GM12878 (cell line): Measurements from ENCODE around the gene PIAS2. TPM values are rescaled to one million over a fixed set of nuclear protein-coding genes. Genes with fewer than 3 reads are reported as not detected.

Experiments
- ATAC-seq: fragments of 200-7000 bp; cut with Tn5 transposase; 3 replicates; pipeline ENCODE4 v1.9.1; 2020; ENCODE audit warnings: mild to moderate bottlenecking, moderate library complexity
- BruUV-seq: library from RNA; stranded (reverse); fragments of 400-500 nt; replicated peaks from 2 replicates; lab custom pipeline; 2021; lab: Mats Ljungman, UMichigan
- CTCF ChIA-PET: fragments of 300-600 bp; sonication (Branson Sonifier 250); formaldehyde crosslinking; extraction: SDS; loops from one replicate; lab custom pipeline; 2021; ENCODE audit warnings: inconsistent platforms; lab: Yijun Ruan, JAX
- POLR2A ChIA-PET: fragments of 350-600 bp; formaldehyde crosslinking; extraction: SDS; loops from one replicate; lab custom pipeline; 2021; ENCODE audit warnings: inconsistent platforms; lab: Charles Lee
- RAD21 ChIA-PET: fragments of 300-600 bp; sonication (Branson Sonifier 250); formaldehyde crosslinking; loops from one replicate; lab custom pipeline; 2023; ENCODE audit warnings: antibody characterized with exemption; ENCODE audit not compliant: unreplicated experiment; lab: Charles Lee
- SMC1A ChIA-PET: fragments of 300-600 bp; sonication (Branson Sonifier 250); formaldehyde crosslinking; loops from one replicate; lab custom pipeline; 2023; ENCODE audit not compliant: unreplicated experiment, uncharacterized antibody; lab: Charles Lee
- DNase-seq: peaks from one replicate; pipeline ENCODE4 v3.0.0-alpha.2; 2011; ENCODE audit warnings: low read depth, low spot score
- FAIRE-seq: peaks from 3 replicates; lab custom pipeline; 2011; peaks lifted over from hg19 to GRCh38; lab: Jason Lieb, UNC
- H2AFZ ChIP-seq: 2 replicates; pipeline ENCODE4 v1.6.0; 2011; ENCODE audit warnings: low read depth, low read length, control low read depth; ENCODE audit not compliant: control insufficient read depth
- H3K27ac ChIP-seq: 2 replicates; pipeline ENCODE4 v1.5.1; 2011; ENCODE audit warnings: control low read depth; ENCODE audit not compliant: control insufficient read depth, insufficient read depth
- H3K27me3 ChIP-seq, 2 experiments: replicated peaks in 1 of 2; 2 replicates each; pipeline versions ENCODE4 v1.6.0 to v1.6.1; 2011; ENCODE audit warnings: low read length in 1 of 2; ENCODE audit not compliant: control insufficient read depth in 2 of 2, insufficient read depth in 2 of 2
- H3K36me3 ChIP-seq, 2 experiments: 2 replicates each; pipeline ENCODE4 v1.5.1; 2011; ENCODE audit warnings: low read length in 1 of 2; ENCODE audit not compliant: control insufficient read depth in 2 of 2, insufficient read depth in 2 of 2
- H3K4me1 ChIP-seq: 2 replicates; pipeline ENCODE4 v1.6.1; 2011; ENCODE audit warnings: mild to moderate bottlenecking, low read length, moderate library complexity, mixed read lengths; ENCODE audit not compliant: control insufficient read depth, insufficient read depth
- H3K4me2 ChIP-seq: 2 replicates; pipeline ENCODE4 v1.6.0; 2011; ENCODE audit warnings: control low read depth; ENCODE audit not compliant: control insufficient read depth, insufficient read depth
- H3K4me3 ChIP-seq: fragments of 200-600 bp; sonication (generic); 2 replicates; pipeline ENCODE4 v1.5.1; 2016
- H3K79me2 ChIP-seq: 2 replicates; pipeline ENCODE4 v1.6.0; 2011; ENCODE audit warnings: low read length; ENCODE audit not compliant: control insufficient read depth, insufficient read depth
- H3K9ac ChIP-seq: 2 replicates; pipeline ENCODE4 v1.8.0; 2011; ENCODE audit warnings: low read length, control low read depth, mixed read lengths; ENCODE audit not compliant: control insufficient read depth, insufficient read depth
- H3K9me3 ChIP-seq: replicated peaks from 3 replicates; pipeline ENCODE4 v1.5.1; 2011; ENCODE audit warnings: mild to moderate bottlenecking, low read length; ENCODE audit not compliant: control insufficient read depth, insufficient read depth
- H4K20me1 ChIP-seq: 2 replicates; pipeline ENCODE4 v1.6.0; 2011; ENCODE audit not compliant: control insufficient read depth, insufficient read depth
- HDAC6 ChIP-seq: fragments of 200-600 bp; sonication (generic); IDR thresholded peaks from one replicate; pipeline ENCODE4 v1.8.0; 2017; ENCODE audit warnings: antibody characterized with exemption; ENCODE audit not compliant: unreplicated experiment
- ZBTB4 ChIP-seq: fragments of 450-650 bp; formaldehyde crosslinking; IDR thresholded peaks from 2 replicates; pipeline ENCODE4 v1.4.0; 2022; ENCODE audit warnings: mild to moderate bottlenecking, moderate library complexity
- WGBS: methylation state at CpG from one replicate; pipeline ENCODE4 v1.1.6; 2016; ENCODE audit warnings: low lambda C conversion rate; ENCODE audit not compliant: insufficient replicate concordance, insufficient coverage; ENCODE audit errors: missing lambda C conversion rate; 5-methylcytosine and 5-hydroxymethylcytosine counted together
- in situ Hi-C: fragments of 300-500 bp; cut with MboI; formaldehyde crosslinking; loops from 9 replicates; pipeline ENCODE4 v1.14.3; 2018; ENCODE audit warnings: mixed read lengths
- intact Hi-C: fragments of 100-400 bp; cut with micrococcal nuclease; formaldehyde crosslinking; loops from one replicate; pipeline ENCODE4 v1.14.2; 2022; ENCODE audit not compliant: unreplicated experiment
- polyA plus RNA-seq, 11 experiments: library from polyadenylated mRNA; depleted of rRNA in 4 of 11; unstranded in 6 of 11; stranded (reverse) in 5 of 11; fragments of >200 nt; fragmentation: Nextera tagmentation in 4 of 11; fragmentation: Illumina TruSeq in 1 of 11; extraction: Ambion mirVana in 4 of 11; extraction: Trizol in 1 of 11; gene quantifications; 1 replicate in 1 of 11; 2 replicates in 10 of 11; pipeline versions ENCODE4 v1.2.1 to v1.2.3, GENCODE V29; 2011 to 2016; ENCODE audit warnings: inconsistent platforms in 2 of 11, missing spikeins in 2 of 11, low read depth in 1 of 11
- total RNA-seq, 4 experiments: library from RNA; depleted of rRNA in 3 of 4; stranded (reverse); fragments of >200 nt in 3 of 4; fragmentation: Illumina TruSeq in 1 of 4; extraction: Trizol in 1 of 4; gene quantifications; 2 replicates each; pipeline versions ENCODE4 v1.2.1 to v1.2.3, GENCODE V29; 2013 to 2021

PIAS2 gene
- total and polyA plus RNA-seq, 10 of the 15 experiments (the other 5 are each of a cell fraction or from before 2014, with no cell fraction given) = 4.0 to 31.8 (median 22.4) TPM

GRCh38 chr18:46756559-46757201, 160.6 kb downstream of the PIAS2 start, which contains the start of gene ST8SIA5:
ST8SIA5 (minus strand) TSS chr18:46757053; CDS start chr18:46756508, 545 bp downstream.
- H3K4me2 ChIP-seq = peak within 1 kb of the TSS; percentile 93
- in situ Hi-C loops = no loop called here
- intact Hi-C loops = no loop called here
- ChIA-PET RAD21 (no interaction called here), POLR2A (no interaction called here), CTCF (no interaction called here), SMC1A (no interaction called here)
- H4K20me1 ChIP-seq = no peaks in the 10 kb centered on the region
- no peak within 1 kb of the TSS for H3K27ac ChIP-seq
- H3K79me2 ChIP-seq = no peaks in the 10 kb centered on the region
- H2AFZ ChIP-seq = peak within 1 kb of the TSS; percentile 37
- FAIRE-seq (no peak), ATAC-seq (peak; percentile 48), DNase-seq (no peak)
- TF ChIP-seq HDAC6 = peak; percentile 94
- no peak for TF ChIP-seq ZBTB4 (CRISPR knock-in tag)
- H3K36me3 ChIP-seq = no peaks in the 10 kb centered on the region
- H3K9ac ChIP-seq = no peak within 1 kb of the TSS; the same call in 1 of the 2 replicates
- no TSS peak for BruUV-seq
- H3K4me3 ChIP-seq = peak within 1 kb of the TSS; percentile 65
- 1% methylated on average over 50 of the region's 74 CpGs for WGBS
- peaks cover 8% of the 10 kb centered on the region for H3K4me1 ChIP-seq
- peaks cover 3 to 10% of the 10 kb centered on the region in 2 experiments; a peak in 3 of 4 replicates for H3K27me3 ChIP-seq
- no peaks in the 10 kb centered on the region for H3K9me3 ChIP-seq
